RWPE2 (cell line): ENCODE data around the gene HPD.
A peak's percentile ranks its signal among the peaks of the same experiment; 100 is the strongest.
"Not testable (repeated sequence)": the region's sequence is repeated elsewhere in the genome, so short reads cannot be mapped to it uniquely, and the experiment has no call there.

ENCODE experiments used
- ATAC-seq: fragments of 200-7000 bp; cut with Tn5 transposase; 3 replicates; pipeline ENCODE4 v1.9.1; 2021; ENCODE audit warnings: low read depth
- DNase-seq: peaks from one replicate; pipeline ENCODE4 v3.0.0-alpha.2; 2020; ENCODE audit warnings: low spot score
- H3K27ac ChIP-seq: fragments of 450-650 bp; 2 replicates; pipeline ENCODE4 v1.5.1; 2017; ENCODE audit warnings: mild to moderate bottlenecking; ENCODE audit not compliant: poor library complexity, severe bottlenecking
- H3K27me3 ChIP-seq: fragments of 250-450 bp; sonication (Bioruptor Pico); 2 replicates; pipeline ENCODE4 v1.5.1; 2021; ENCODE audit warnings: mild to moderate bottlenecking, moderate library complexity; ENCODE audit not compliant: insufficient read depth, poor library complexity, severe bottlenecking
- H3K36me3 ChIP-seq: fragments of 250-450 bp; sonication (Bioruptor Pico); 2 replicates; pipeline ENCODE4 v1.5.1; 2020; ENCODE audit warnings: low read depth, mild to moderate bottlenecking, moderate library complexity
- H3K4me1 ChIP-seq: fragments of 250-450 bp; sonication (Bioruptor Pico); 2 replicates; pipeline ENCODE4 v1.5.1; 2021; ENCODE audit warnings: mild to moderate bottlenecking, moderate library complexity; ENCODE audit not compliant: insufficient read depth, poor library complexity, severe bottlenecking
- H3K4me3 ChIP-seq: fragments of 250-450 bp; sonication (Bioruptor Pico); 2 replicates; pipeline ENCODE4 v1.5.1; 2021; ENCODE audit warnings: mild to moderate bottlenecking, moderate library complexity; ENCODE audit not compliant: severe bottlenecking
- H3K9me3 ChIP-seq: fragments of 250-450 bp; sonication (Bioruptor Pico); 2 replicates; pipeline ENCODE4 v1.5.1; 2021; ENCODE audit warnings: mild to moderate bottlenecking, moderate library complexity; ENCODE audit not compliant: severe bottlenecking
- CTCF ChIP-seq: fragments of 450-650 bp; IDR thresholded peaks from one replicate; pipeline ENCODE4 v1.5.1; 2017; ENCODE audit warnings: mild to moderate bottlenecking, moderate library complexity; ENCODE audit not compliant: poor library complexity, severe bottlenecking

HPD gene

GRCh38 chr12:121898287-121898686 is 39.6 kb upstream of the HPD start:
- no peak overlapping the region for H3K27ac ChIP-seq
- no peak for TF ChIP-seq CTCF
- peaks cover 85% of the 10 kb centered on the region for H3K36me3 ChIP-seq

GRCh38 chr12:121894633-121895032 is 36.0 kb upstream of the HPD start:
- Histone ChIP-seq H3K36me3 (peaks cover 67% of the 10 kb centered on the region), H3K4me1 (peaks cover 11% of the 10 kb centered on the region), H3K27ac (peak overlapping the region; percentile 26), H3K27me3 (no peaks in the 10 kb centered on the region), H3K9me3 (no peaks in the 10 kb centered on the region), H3K4me3 (no peak overlapping the region)
- no peak for DNase-seq
- peak; percentile 31 for TF ChIP-seq CTCF
- no peak for ATAC-seq

More at GRCh38 chr12:121898287-121898686, 39.6 kb upstream of the HPD start:
- no peak for DNase-seq
- Histone ChIP-seq H3K4me3 (no peak overlapping the region), H3K4me1 (peaks cover 11% of the 10 kb centered on the region), H3K9me3 (no peaks in the 10 kb centered on the region), H3K27me3 (no peaks in the 10 kb centered on the region)
- ATAC-seq, result no peak

- no peaks in the 10 kb centered on the region for H3K9me3 ChIP-seq
- H3K4me3 ChIP-seq, result no peak overlapping the region
- no peak for TF ChIP-seq CTCF
- H3K27ac ChIP-seq, result peak overlapping the region; percentile 26
- peaks cover 62% of the 10 kb centered on the region for H3K36me3 ChIP-seq
- DNase-seq (no peak), ATAC-seq (peak; percentile 83)
- peaks cover 11% of the 10 kb centered on the region for H3K4me1 ChIP-seq
- H3K27me3 ChIP-seq, result no peaks in the 10 kb centered on the region
These were observed 35.4 kb upstream of the HPD start for GRCh38 chr12:121893961-121894460.

- peaks cover 57% of the 10 kb centered on the region for H3K36me3 ChIP-seq
- no peak overlapping the region for H3K4me3 ChIP-seq
- peaks cover 14% of the 10 kb centered on the region for H3K4me1 ChIP-seq
- no peak for ATAC-seq
- no peaks in the 10 kb centered on the region for H3K9me3 ChIP-seq
- peak overlapping the region; percentile 26 for H3K27ac ChIP-seq
- no peak for TF ChIP-seq CTCF
- no peak for DNase-seq
- no peaks in the 10 kb centered on the region for H3K27me3 ChIP-seq
These were observed 34.3 kb upstream of the HPD start for GRCh38 chr12:121892673-121893561.

- Histone ChIP-seq H3K4me1 (peaks cover 16% of the 10 kb centered on the region), H3K4me3 (peak overlapping the region; percentile 87), H3K27ac (peak overlapping the region; percentile 62), H3K36me3 (peaks cover 28% of the 10 kb centered on the region)
- not testable (repeated sequence) for H3K27me3 ChIP-seq, ATAC-seq, DNase-seq, H3K9me3 ChIP-seq
These were observed 31.0 kb upstream of the HPD start for GRCh38 chr12:121889661-121890060.
